OCI-LY1 (cell line): ENCODE measurements around the gene KLHL26.

Source experiments
- EZH2 ChIP-seq: fragments of 200-600 bp; sonication (generic), shearing (Covaris generic); IDR thresholded peaks from 2 replicates; pipeline ENCODE4 v1.8.0; 2017; ENCODE audit warnings: borderline replicate concordance, mixed run types, mild to moderate bottlenecking, antibody characterized with exemption, low read length, moderate library complexity, mixed read lengths
- TF ChIP-seq, protein P1 (sequence below): fragments of 200-600 bp; sonication (generic), shearing (Covaris generic); IDR thresholded peaks from 2 replicates; pipeline ENCODE4 v1.5.1; 2017; ENCODE audit warnings: mild to moderate bottlenecking, antibody characterized with exemption, low read length, moderate library complexity, mixed read lengths

GRCh38 chr19:18597809-18598660, 38.8 kb upstream of the KLHL26 start:
- TF ChIP-seq, protein P1, sequence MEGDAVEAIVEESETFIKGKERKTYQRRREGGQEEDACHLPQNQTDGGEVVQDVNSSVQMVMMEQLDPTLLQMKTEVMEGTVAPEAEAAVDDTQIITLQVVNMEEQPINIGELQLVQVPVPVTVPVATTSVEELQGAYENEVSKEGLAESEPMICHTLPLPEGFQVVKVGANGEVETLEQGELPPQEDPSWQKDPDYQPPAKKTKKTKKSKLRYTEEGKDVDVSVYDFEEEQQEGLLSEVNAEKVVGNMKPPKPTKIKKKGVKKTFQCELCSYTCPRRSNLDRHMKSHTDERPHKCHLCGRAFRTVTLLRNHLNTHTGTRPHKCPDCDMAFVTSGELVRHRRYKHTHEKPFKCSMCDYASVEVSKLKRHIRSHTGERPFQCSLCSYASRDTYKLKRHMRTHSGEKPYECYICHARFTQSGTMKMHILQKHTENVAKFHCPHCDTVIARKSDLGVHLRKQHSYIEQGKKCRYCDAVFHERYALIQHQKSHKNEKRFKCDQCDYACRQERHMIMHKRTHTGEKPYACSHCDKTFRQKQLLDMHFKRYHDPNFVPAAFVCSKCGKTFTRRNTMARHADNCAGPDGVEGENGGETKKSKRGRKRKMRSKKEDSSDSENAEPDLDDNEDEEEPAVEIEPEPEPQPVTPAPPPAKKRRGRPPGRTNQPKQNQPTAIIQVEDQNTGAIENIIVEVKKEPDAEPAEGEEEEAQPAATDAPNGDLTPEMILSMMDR, result no peak
- no peak for TF ChIP-seq EZH2
